ENCODE measurements around the gene SLC5A6.

Gene SLC5A6

DNA sequence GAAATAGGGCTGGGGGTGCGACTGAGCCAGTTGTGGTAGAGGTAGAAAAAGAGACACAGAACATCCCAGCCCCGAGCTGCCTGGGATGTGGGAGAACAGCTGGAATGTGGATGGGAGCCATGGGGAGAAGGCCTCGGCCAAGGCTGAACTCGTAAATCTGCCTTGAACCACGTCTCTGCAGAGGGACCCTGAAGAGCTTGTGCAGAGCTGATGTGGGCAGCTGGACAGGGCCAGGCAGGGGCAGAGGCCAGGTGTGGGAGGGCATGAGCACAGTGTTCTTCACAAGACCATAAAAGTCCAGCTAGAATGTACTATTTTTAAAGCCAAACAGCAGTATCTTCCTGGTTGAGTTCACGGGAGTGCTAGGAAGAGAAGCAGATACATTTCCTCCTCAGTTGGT, 57.6 kb downstream of the SLC5A6 start:
- peaks cover 6% of the 10 kb centered on the region; the same call in 1 of the 2 replicates for H3K27me3 ChIP-seq (ENCODE audit: insufficient read depth, low read length)
- H3K36me3 ChIP-seq (ENCODE audit: insufficient read depth, low read length): no peaks in the 10 kb centered on the region
- no peak overlapping the region for H3K27ac ChIP-seq (ENCODE audit: low read depth, low read length, poor library complexity, severe bottlenecking)
- H3F3A ChIP-seq (ENCODE audit: insufficient read depth, low read length): no peaks in the 10 kb centered on the region
- no peak overlapping the region for H2AFZ ChIP-seq (ENCODE audit: low read length)
- H3K4me1 ChIP-seq (ENCODE audit: insufficient read depth, low read length, severe bottlenecking): no peaks in the 10 kb centered on the region
- TF ChIP-seq CTCF (IDR thresholded peaks at IDR 0.05; ENCODE audit: low read length) (no peak), EZH2 (IDR thresholded peaks at IDR 0.05; ENCODE audit: borderline replicate concordance, low read length) (no peak)
- H3K9me2 ChIP-seq (ENCODE audit: low read depth, low read length): no peaks in the 10 kb centered on the region
- no peaks in the 10 kb centered on the region for H3K79me2 ChIP-seq (ENCODE audit: insufficient read depth, low read length)
- H3K4me2 ChIP-seq (ENCODE audit: low read length): no peak overlapping the region
- no peaks in the 10 kb centered on the region for H3K9me3 ChIP-seq (ENCODE audit: low read length)
- no peaks in the 10 kb centered on the region for H4K20me1 ChIP-seq (ENCODE audit: insufficient read depth, low read length)
- no peak overlapping the region for H3K9ac ChIP-seq (ENCODE audit: low read length)
- no peak overlapping the region for H3K4me3 ChIP-seq (ENCODE audit: low read depth, low read length, poor library complexity, severe bottlenecking)

DNA sequence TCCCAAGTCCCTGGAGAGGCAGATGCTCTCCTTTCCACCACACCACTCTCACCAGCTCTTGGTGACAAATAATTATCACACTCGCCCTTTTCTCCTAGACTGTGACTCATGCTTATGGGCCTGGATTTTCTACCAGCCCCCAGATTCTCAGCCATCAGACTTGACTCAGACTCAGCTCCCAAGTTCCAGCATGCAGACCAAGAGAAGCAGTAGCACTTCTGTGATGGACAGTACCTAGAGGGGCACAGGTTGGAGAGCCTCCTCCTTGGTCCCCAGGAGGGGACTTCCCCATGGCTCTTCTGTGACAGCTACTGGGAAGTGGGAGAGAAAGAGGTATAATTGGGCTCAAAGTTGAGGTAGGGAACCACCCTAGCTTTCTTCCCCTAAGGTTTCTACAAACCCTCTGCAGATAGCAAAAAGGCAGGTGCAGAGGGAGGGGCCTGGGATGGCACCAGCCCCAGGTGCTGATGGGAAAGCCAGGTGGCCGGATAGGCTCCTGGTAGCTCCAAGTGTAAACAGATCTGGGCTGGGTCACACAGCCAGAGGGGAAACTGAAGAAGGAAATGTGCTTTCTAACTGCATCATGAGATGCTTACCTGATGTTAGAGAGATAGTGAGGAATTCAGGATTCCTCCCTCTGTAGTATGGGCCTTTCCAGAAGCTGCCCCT, 59.1 kb downstream of the SLC5A6 start:
- Histone ChIP-seq H3K4me3 (ENCODE audit: low read depth, low read length, poor library complexity, severe bottlenecking) (no peak overlapping the region), H3K9me3 (ENCODE audit: low read length) (no peaks in the 10 kb centered on the region), H3F3A (ENCODE audit: insufficient read depth, low read length) (no peaks in the 10 kb centered on the region), H3K9ac (ENCODE audit: low read length) (no peak overlapping the region), H3K9me2 (ENCODE audit: low read depth, low read length) (no peaks in the 10 kb centered on the region), H2AFZ (ENCODE audit: low read length) (no peak overlapping the region), H3K27me3 (ENCODE audit: insufficient read depth, low read length) (peaks cover 6% of the 10 kb centered on the region; the same call in 1 of the 2 replicates), H3K27ac (ENCODE audit: low read depth, low read length, poor library complexity, severe bottlenecking) (no peak overlapping the region), H3K79me2 (ENCODE audit: insufficient read depth, low read length) (no peaks in the 10 kb centered on the region), H3K4me1 (ENCODE audit: insufficient read depth, low read length, severe bottlenecking) (no peaks in the 10 kb centered on the region), H4K20me1 (ENCODE audit: insufficient read depth, low read length) (no peaks in the 10 kb centered on the region), H3K4me2 (ENCODE audit: low read length) (no peak overlapping the region), H3K36me3 (ENCODE audit: insufficient read depth, low read length) (no peaks in the 10 kb centered on the region)
- TF ChIP-seq CTCF (IDR thresholded peaks at IDR 0.05; ENCODE audit: low read length) (no peak), EZH2 (IDR thresholded peaks at IDR 0.05; ENCODE audit: borderline replicate concordance, low read length) (no peak)

GRCh38 chr2:27152102-27152795, 59.8 kb downstream of the SLC5A6 start:
- no peak overlapping the region for H3K4me3 ChIP-seq (ENCODE audit: low read depth, low read length, poor library complexity, severe bottlenecking)
- H3K9ac ChIP-seq (ENCODE audit: low read length): no peak overlapping the region
- H4K20me1 ChIP-seq (ENCODE audit: insufficient read depth, low read length): no peaks in the 10 kb centered on the region
- peaks cover 6% of the 10 kb centered on the region; the same call in 1 of the 2 replicates for H3K27me3 ChIP-seq (ENCODE audit: insufficient read depth, low read length)
- no peak overlapping the region for H2AFZ ChIP-seq (ENCODE audit: low read length)
- H3K36me3 ChIP-seq (ENCODE audit: insufficient read depth, low read length): no peaks in the 10 kb centered on the region
- TF ChIP-seq EZH2 (IDR thresholded peaks at IDR 0.05; ENCODE audit: borderline replicate concordance, low read length): no peak
- TF ChIP-seq CTCF (IDR thresholded peaks at IDR 0.05; ENCODE audit: low read length): no peak
- no peak overlapping the region for H3K27ac ChIP-seq (ENCODE audit: low read depth, low read length, poor library complexity, severe bottlenecking)
- no peaks in the 10 kb centered on the region for H3K9me2 ChIP-seq (ENCODE audit: low read depth, low read length)
- H3K9me3 ChIP-seq (ENCODE audit: low read length): no peaks in the 10 kb centered on the region
- H3K79me2 ChIP-seq (ENCODE audit: insufficient read depth, low read length): no peaks in the 10 kb centered on the region
- H3K4me2 ChIP-seq (ENCODE audit: low read length): no peak overlapping the region
- no peaks in the 10 kb centered on the region for H3K4me1 ChIP-seq (ENCODE audit: insufficient read depth, low read length, severe bottlenecking)
- no peaks in the 10 kb centered on the region for H3F3A ChIP-seq (ENCODE audit: insufficient read depth, low read length)
